ENCODE results near the gene RPS2. TPM values are rescaled to one million over a fixed set of nuclear protein-coding genes. Genes with fewer than 3 reads are reported as not detected.
"Not testable (repeated sequence)": the region's sequence is repeated elsewhere in the genome, so short reads cannot be mapped to it uniquely, and the experiment has no call there.

The RPS2 gene
- 2,813 and 2,878 TPM in 2 replicates for total RNA-seq

DNA sequence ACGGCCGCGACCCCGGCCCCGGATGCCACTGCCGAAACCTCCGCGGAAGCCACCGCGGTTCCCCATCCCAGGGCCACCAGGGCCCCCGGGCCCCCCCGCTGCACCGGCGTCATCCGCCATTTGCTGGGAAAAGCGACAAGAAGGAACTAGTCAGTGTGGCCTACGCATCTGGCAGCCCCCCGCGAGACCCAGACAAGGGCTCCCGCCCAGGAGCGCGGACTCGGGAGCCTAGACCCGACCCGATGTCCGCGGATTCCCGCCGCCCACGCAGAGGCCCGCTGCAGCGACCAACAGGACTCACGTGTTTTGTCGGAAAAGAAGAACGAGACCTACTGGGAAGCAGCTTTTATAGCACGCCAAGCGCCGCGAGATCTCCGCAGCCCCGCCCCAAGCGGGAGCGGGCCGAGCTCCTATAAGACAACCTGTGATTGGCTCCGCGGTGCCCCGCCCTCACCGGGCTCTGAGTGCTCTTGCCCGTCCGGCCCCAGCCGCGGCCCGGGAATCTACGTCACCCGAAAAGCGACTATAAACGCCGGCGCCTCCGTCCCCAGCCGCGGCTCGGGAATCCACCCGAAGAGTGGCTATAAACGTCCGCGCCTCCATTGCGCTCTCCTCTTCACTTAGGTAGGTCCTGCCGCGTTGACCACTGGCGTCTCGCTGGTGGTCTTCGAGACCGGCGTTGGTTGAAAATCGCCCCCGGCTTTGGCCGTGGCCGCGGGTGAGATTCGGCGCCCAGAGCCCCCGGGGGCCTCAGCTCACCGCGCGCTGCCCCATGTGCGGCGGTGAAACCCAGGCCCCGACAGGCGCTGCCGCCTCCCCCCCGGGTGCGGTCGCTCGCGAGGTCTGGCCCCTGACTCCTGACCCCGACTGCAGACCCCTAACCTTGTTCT is at the start of gene RPS2:
TSS of gene RPS2 (minus strand) at position 321 of the 890 bp plus-strand sequence. CDS start at position 120, 201 bp downstream.
- TF ChIP-seq CTCF (conservative IDR thresholded peaks at IDR 0.05; ENCODE audit: low read depth, low read length): no peak
- peak; percentile 83 for DNase-seq (ENCODE audit: low read depth)
- peak within 1 kb of the TSS; percentile 93 for H3K4me3 ChIP-seq (ENCODE audit: low read depth, low read length)

- no peak for DNase-seq (ENCODE audit: low read depth)
- H3K4me3 ChIP-seq (ENCODE audit: low read depth, low read length): no peak overlapping the region
- no peak for TF ChIP-seq CTCF (conservative IDR thresholded peaks at IDR 0.05; ENCODE audit: low read depth, low read length)
These were observed 48.9 kb upstream of the RPS2 start for GRCh38 chr16:2013527-2013926.

- H3K4me3 ChIP-seq (ENCODE audit: low read depth, low read length); DNase-seq (ENCODE audit: low read depth): not testable (repeated sequence)
These were observed 47.1 kb upstream of the RPS2 start for GRCh38 chr16:2011726-2012125.

DNA sequence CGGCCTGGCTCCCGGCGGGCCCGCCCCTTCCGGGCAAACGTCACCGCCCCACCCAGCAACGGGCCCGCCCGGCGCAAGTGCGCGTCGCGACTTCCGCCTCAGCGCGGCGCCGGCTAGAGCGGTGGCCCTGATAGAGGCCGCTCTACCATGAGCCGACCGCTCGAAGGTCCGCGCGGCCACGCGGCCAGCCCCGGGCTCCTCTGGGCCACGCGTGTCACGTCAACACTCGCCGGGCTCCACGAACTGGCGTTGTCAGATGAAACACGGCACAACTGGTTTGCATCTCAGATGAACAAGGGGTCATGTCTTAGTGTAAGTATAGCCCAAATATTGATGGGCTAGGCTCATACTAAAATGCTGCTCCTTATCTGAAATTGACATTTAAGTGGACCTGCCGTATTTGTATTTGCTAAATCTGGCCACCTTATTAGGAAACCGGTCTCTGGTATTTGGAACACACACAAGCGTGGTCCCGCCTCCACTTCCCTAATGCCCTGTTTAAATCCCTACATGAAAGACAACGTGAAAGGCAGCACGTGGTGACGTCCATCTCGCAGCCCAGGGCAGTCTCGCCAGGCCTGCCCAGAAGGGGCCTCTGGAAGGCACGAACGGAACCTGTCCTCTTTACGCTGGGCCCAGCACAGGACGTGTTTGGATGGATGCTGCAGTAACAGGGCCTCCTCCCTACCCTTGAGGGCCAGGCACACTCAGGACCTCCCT is 45.3 kb upstream of the RPS2 start, which contains the start of gene ZNF598:
TSS of gene ZNF598 (minus strand) at position 31 of the 720 bp plus-strand sequence.
- TF ChIP-seq CTCF (conservative IDR thresholded peaks at IDR 0.05; ENCODE audit: low read depth, low read length): no peak
- no peak for DNase-seq (ENCODE audit: low read depth)
- peak within 1 kb of the TSS; percentile 87 for H3K4me3 ChIP-seq (ENCODE audit: low read depth, low read length)

DNA sequence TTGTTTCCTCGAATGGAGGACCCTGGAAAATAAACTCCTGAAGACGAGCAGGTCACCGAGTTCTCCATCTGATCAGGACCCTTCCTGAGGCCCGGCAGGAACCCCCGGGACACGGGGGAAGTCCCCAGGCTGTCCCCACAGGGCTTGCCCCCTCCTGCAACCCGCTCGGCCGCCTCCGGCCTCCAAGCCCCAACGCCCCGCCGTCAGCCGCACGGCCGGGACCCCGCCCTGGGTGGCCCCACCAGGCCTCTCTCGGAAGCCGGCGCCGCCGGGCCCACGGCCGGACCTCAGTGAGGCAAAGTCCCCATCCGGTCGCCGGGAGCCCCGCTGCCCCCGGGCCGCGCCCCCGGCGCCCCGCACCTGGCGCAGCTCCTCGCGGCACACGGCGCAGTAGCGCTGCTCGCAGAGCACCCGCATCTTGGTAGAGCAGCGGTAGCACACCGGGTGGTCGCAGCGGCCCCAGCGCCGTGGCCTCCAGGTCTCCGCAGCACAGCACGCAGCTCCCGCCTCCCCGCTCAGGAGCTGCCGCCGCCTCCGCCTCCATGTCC is 44.6 kb upstream of the RPS2 start:
- DNase-seq (ENCODE audit: low read depth): no peak
- H3K4me3 ChIP-seq (ENCODE audit: low read depth, low read length): peak overlapping the region; percentile 85
- TF ChIP-seq CTCF (conservative IDR thresholded peaks at IDR 0.05; ENCODE audit: low read depth, low read length): no peak

DNA sequence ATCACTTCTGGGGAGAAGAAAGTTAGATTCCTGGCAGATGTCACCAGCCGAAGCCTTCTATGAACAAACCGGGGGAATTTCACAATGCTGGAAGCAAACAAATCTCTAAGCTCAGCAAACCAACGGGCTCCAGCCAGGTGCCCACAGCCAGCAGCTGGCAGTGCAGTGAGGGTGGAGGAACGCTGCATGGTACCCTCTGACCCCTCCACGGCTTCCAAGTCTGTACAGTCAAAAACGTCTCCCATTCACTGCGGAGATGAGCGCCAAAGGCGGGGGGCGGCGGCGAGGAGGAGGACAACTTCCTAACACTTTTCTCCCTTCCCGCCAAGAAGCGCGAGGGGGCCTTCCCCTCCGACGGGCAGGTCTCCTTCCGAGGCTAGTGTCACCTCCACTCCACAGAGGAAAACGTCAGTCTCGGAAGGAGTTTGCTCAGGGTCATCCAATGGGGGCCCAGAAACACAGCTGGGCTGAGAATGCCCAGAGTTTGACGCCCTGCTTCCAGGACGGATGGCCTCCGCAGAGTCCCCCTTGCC is 44.1 kb upstream of the RPS2 start:
- peak overlapping the region; percentile 85 for H3K4me3 ChIP-seq (ENCODE audit: low read depth, low read length)
- DNase-seq (ENCODE audit: low read depth): no peak
- TF ChIP-seq CTCF (conservative IDR thresholded peaks at IDR 0.05; ENCODE audit: low read depth, low read length): no peak

GRCh38 chr16:2008009-2008526 is 43.4 kb upstream of the RPS2 start:
- H3K4me3 ChIP-seq (ENCODE audit: low read depth, low read length): peak overlapping the region; percentile 85
- no peak for TF ChIP-seq CTCF (conservative IDR thresholded peaks at IDR 0.05; ENCODE audit: low read depth, low read length)
- DNase-seq (ENCODE audit: low read depth): no peak
